Measurements from ENCODE around the gene SEC63. TPM values are rescaled to one million over a fixed set of nuclear protein-coding genes. Genes with fewer than 3 reads are reported as not detected.

Gene SEC63, protein sequence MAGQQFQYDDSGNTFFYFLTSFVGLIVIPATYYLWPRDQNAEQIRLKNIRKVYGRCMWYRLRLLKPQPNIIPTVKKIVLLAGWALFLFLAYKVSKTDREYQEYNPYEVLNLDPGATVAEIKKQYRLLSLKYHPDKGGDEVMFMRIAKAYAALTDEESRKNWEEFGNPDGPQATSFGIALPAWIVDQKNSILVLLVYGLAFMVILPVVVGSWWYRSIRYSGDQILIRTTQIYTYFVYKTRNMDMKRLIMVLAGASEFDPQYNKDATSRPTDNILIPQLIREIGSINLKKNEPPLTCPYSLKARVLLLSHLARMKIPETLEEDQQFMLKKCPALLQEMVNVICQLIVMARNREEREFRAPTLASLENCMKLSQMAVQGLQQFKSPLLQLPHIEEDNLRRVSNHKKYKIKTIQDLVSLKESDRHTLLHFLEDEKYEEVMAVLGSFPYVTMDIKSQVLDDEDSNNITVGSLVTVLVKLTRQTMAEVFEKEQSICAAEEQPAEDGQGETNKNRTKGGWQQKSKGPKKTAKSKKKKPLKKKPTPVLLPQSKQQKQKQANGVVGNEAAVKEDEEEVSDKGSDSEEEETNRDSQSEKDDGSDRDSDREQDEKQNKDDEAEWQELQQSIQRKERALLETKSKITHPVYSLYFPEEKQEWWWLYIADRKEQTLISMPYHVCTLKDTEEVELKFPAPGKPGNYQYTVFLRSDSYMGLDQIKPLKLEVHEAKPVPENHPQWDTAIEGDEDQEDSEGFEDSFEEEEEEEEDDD
- total RNA-seq, result 10 to 100 TPM; 65.0 to 70.7 TPM

DNA sequence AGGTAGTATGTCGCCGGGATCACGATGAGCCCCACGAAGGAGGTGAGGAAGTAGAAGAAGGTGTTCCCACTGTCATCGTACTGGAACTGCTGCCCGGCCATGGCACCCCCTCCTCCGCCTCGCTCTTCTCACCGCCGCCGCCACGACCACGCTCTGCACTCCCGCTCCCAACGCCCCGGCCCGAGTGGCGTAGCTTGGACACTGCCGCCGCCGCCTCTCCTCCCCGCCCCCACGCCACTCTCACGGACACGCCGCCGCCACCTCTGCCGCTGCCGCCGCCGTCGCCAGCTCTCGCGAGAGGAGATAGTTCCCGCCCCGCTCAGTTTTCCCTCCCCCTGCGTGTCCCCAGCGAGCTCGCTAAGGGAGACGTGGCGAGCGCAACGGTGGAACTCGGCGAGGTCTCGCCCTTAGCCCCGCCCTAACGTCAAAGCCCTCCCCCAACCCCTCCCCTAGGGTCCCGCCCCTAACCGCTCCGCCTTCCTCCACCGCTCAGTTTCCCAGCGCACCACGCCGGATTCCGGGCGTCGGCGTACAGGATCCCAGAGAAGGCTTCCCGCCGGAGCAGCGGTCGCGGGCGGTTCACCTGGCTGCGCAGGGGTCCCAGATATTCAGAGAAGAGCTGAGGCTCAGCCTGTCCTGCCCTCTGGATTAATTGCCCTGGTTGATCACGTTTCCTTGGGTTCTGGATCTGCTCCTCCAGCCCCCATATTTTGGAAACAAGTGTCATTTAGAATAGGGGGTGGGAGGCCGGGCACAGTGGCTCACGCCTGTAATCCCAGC is at the start of gene SEC63:
Gene SEC63 (minus strand): TSS at position 300 of the 780 bp plus-strand sequence. CDS start 199 bp downstream, at position 101.

Other genes with a start within 250 kb of the SEC63 start
- gene SCML4, start 133.9 kb downstream of the SEC63 start, total RNA-seq, result 10 to 100 TPM; 41.1 to 43.3 TPM
- 10 to 100 TPM; 30.3 to 36.5 TPM for gene OSTM1, start 116.5 kb upstream of the SEC63 start, total RNA-seq
- gene NR2E1, start 207.8 kb upstream of the SEC63 start, total RNA-seq, result not detected